GM12878 (cell line): ENCODE measurements around the gene SLC29A2. TPM values are rescaled to one million over a fixed set of nuclear protein-coding genes. Genes with fewer than 3 reads are reported as not detected.

ENCODE experiments used
- ATAC-seq: fragments of 200-7000 bp; cut with Tn5 transposase; 3 replicates; pipeline ENCODE4 v1.9.1; 2020; ENCODE audit warnings: mild to moderate bottlenecking, moderate library complexity
- BruUV-seq: library from RNA; stranded (reverse); fragments of 400-500 nt; replicated peaks from 2 replicates; lab custom pipeline; 2021; lab: Mats Ljungman, UMichigan
- CTCF ChIA-PET: fragments of 300-600 bp; sonication (Branson Sonifier 250); formaldehyde crosslinking; extraction: SDS; loops from one replicate; lab custom pipeline; 2021; ENCODE audit warnings: inconsistent platforms; lab: Yijun Ruan, JAX
- POLR2A ChIA-PET: fragments of 350-600 bp; formaldehyde crosslinking; extraction: SDS; loops from one replicate; lab custom pipeline; 2021; ENCODE audit warnings: inconsistent platforms; lab: Charles Lee
- RAD21 ChIA-PET: fragments of 300-600 bp; sonication (Branson Sonifier 250); formaldehyde crosslinking; loops from one replicate; lab custom pipeline; 2023; ENCODE audit warnings: antibody characterized with exemption; ENCODE audit not compliant: unreplicated experiment; lab: Charles Lee
- SMC1A ChIA-PET: fragments of 300-600 bp; sonication (Branson Sonifier 250); formaldehyde crosslinking; loops from one replicate; lab custom pipeline; 2023; ENCODE audit not compliant: unreplicated experiment, uncharacterized antibody; lab: Charles Lee
- DNase-seq: peaks from one replicate; pipeline ENCODE4 v3.0.0-alpha.2; 2011; ENCODE audit warnings: low read depth, low spot score
- FAIRE-seq: peaks from 3 replicates; lab custom pipeline; 2011; peaks lifted over from hg19 to GRCh38; lab: Jason Lieb, UNC
- H2AFZ ChIP-seq: 2 replicates; pipeline ENCODE4 v1.6.0; 2011; ENCODE audit warnings: low read depth, low read length, control low read depth; ENCODE audit not compliant: control insufficient read depth
- H3K27ac ChIP-seq: 2 replicates; pipeline ENCODE4 v1.5.1; 2011; ENCODE audit warnings: control low read depth; ENCODE audit not compliant: control insufficient read depth, insufficient read depth
- H3K27me3 ChIP-seq, 2 experiments: replicated peaks in 1 of 2; 2 replicates each; pipeline versions ENCODE4 v1.6.0 to v1.6.1; 2011; ENCODE audit warnings: low read length in 1 of 2; ENCODE audit not compliant: control insufficient read depth in 2 of 2, insufficient read depth in 2 of 2
- H3K36me3 ChIP-seq, 2 experiments: 2 replicates each; pipeline ENCODE4 v1.5.1; 2011; ENCODE audit warnings: low read length in 1 of 2; ENCODE audit not compliant: control insufficient read depth in 2 of 2, insufficient read depth in 2 of 2
- H3K4me1 ChIP-seq: 2 replicates; pipeline ENCODE4 v1.6.1; 2011; ENCODE audit warnings: mild to moderate bottlenecking, low read length, moderate library complexity, mixed read lengths; ENCODE audit not compliant: control insufficient read depth, insufficient read depth
- H3K4me2 ChIP-seq: 2 replicates; pipeline ENCODE4 v1.6.0; 2011; ENCODE audit warnings: control low read depth; ENCODE audit not compliant: control insufficient read depth, insufficient read depth
- H3K4me3 ChIP-seq: fragments of 200-600 bp; sonication (generic); 2 replicates; pipeline ENCODE4 v1.5.1; 2016
- H3K79me2 ChIP-seq: 2 replicates; pipeline ENCODE4 v1.6.0; 2011; ENCODE audit warnings: low read length; ENCODE audit not compliant: control insufficient read depth, insufficient read depth
- H3K9ac ChIP-seq: 2 replicates; pipeline ENCODE4 v1.8.0; 2011; ENCODE audit warnings: low read length, control low read depth, mixed read lengths; ENCODE audit not compliant: control insufficient read depth, insufficient read depth
- H3K9me3 ChIP-seq: replicated peaks from 3 replicates; pipeline ENCODE4 v1.5.1; 2011; ENCODE audit warnings: mild to moderate bottlenecking, low read length; ENCODE audit not compliant: control insufficient read depth, insufficient read depth
- H4K20me1 ChIP-seq: 2 replicates; pipeline ENCODE4 v1.6.0; 2011; ENCODE audit not compliant: control insufficient read depth, insufficient read depth
- BCL11A ChIP-seq: IDR thresholded peaks from 2 replicates; pipeline ENCODE4 v1.6.1; 2011; ENCODE audit warnings: low read depth, low read length
- CBX3 ChIP-seq: fragments of 200-600 bp; sonication (generic); IDR thresholded peaks from 2 replicates; pipeline ENCODE4 v1.6.1; 2016; ENCODE audit warnings: low read depth, borderline replicate concordance
- CHD2 ChIP-seq: IDR thresholded peaks from 2 replicates; pipeline ENCODE4 v1.6.1; 2011; ENCODE audit warnings: low read depth, low read length, improper control_type of control experiment, borderline replicate concordance
- KAT2A ChIP-seq: conservative IDR thresholded peaks from 2 replicates; pipeline ENCODE4 v1.6.1; 2011; ENCODE audit warnings: low read depth, low read length; ENCODE audit not compliant: control insufficient read depth
- MEF2B ChIP-seq: fragments of 450-650 bp; IDR thresholded peaks from 2 replicates; pipeline ENCODE4 v1.6.1; 2018; ENCODE audit warnings: mild to moderate bottlenecking, moderate library complexity; ENCODE audit not compliant: partially characterized antibody, poor library complexity, severe bottlenecking
- NR2C2 ChIP-seq: IDR thresholded peaks from 2 replicates; pipeline ENCODE4 v1.6.1; 2011; ENCODE audit warnings: borderline replicate concordance, low read depth; ENCODE audit not compliant: control insufficient read depth, insufficient read length
- SMARCA5 ChIP-seq: fragments of 450-650 bp; IDR thresholded peaks from 2 replicates; pipeline ENCODE4 v1.6.1; 2017; ENCODE audit warnings: mild to moderate bottlenecking
- TCF3 ChIP-seq: IDR thresholded peaks from 2 replicates; pipeline ENCODE4 v1.6.1; 2012; ENCODE audit warnings: low read depth, mild to moderate bottlenecking, low read length, borderline replicate concordance; ENCODE audit not compliant: insufficient read depth
- WGBS: methylation state at CpG from one replicate; pipeline ENCODE4 v1.1.6; 2016; ENCODE audit warnings: low lambda C conversion rate; ENCODE audit not compliant: insufficient replicate concordance, insufficient coverage; ENCODE audit errors: missing lambda C conversion rate; 5-methylcytosine and 5-hydroxymethylcytosine counted together
- in situ Hi-C: fragments of 300-500 bp; cut with MboI; formaldehyde crosslinking; loops from 9 replicates; pipeline ENCODE4 v1.14.3; 2018; ENCODE audit warnings: mixed read lengths
- intact Hi-C: fragments of 100-400 bp; cut with micrococcal nuclease; formaldehyde crosslinking; loops from one replicate; pipeline ENCODE4 v1.14.2; 2022; ENCODE audit not compliant: unreplicated experiment
- polyA plus RNA-seq, 11 experiments: library from polyadenylated mRNA; depleted of rRNA in 4 of 11; unstranded in 6 of 11; stranded (reverse) in 5 of 11; fragments of >200 nt; fragmentation: Nextera tagmentation in 4 of 11; fragmentation: Illumina TruSeq in 1 of 11; extraction: Ambion mirVana in 4 of 11; extraction: Trizol in 1 of 11; gene quantifications; 1 replicate in 1 of 11; 2 replicates in 10 of 11; pipeline versions ENCODE4 v1.2.1 to v1.2.3, GENCODE V29; 2011 to 2016; ENCODE audit warnings: inconsistent platforms in 2 of 11, missing spikeins in 2 of 11, low read depth in 1 of 11
- total RNA-seq, 4 experiments: library from RNA; depleted of rRNA in 3 of 4; stranded (reverse); fragments of >200 nt in 3 of 4; fragmentation: Illumina TruSeq in 1 of 4; extraction: Trizol in 1 of 4; gene quantifications; 2 replicates each; pipeline versions ENCODE4 v1.2.1 to v1.2.3, GENCODE V29; 2013 to 2021

Gene SLC29A2
- total and polyA plus RNA-seq, 10 of the 15 experiments (the other 5 are each of a cell fraction or from before 2014, with no cell fraction given) = 0.27 to 7.5 (median 2.2) TPM

DNA sequence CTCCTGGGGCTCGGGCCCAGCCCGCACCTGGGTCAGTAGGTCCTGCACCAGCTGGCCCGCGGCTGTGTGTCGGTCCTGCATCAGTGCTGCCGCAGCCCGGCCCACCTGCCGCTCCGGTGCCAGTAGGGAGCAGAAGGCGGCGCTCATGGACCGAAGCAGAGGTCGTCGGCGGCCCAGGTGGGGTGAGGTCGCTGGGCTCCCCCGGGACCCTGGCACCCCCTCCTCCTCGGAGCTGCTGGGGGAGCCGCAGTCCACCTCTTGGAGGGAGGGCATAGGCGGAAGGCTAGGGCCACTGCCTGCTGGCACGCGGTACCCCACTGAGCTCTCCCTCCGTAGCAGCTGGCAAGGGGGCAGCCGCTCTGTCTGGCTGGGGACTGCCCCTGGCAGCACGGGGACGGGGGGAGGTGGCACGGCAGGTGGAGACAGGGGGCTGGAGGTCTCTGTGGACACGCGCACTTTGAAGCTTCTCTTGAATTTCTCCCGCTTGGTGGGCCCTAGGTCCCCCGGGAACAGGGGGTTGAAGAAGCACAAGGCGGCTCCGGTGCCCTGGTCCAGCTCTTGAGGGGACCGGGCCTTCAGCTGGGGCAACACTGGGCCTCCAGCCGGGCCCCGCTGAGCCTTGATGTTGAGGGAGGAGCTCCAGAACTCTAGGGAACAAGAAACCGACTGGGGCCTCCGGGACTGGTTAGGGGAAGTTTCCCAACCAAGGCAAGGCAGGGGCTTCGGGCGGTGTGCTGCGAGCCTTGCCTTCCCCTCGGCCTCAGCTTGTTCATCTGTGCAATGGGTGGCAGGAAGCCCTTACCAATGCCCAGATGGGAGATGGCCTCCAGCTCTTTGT, 36.7 kb downstream of the SLC29A2 start:
- Histone ChIP-seq H3K36me3 (peaks cover 0 to 6% of the 10 kb centered on the region in 2 experiments; a peak in 3 of 4 replicates), H3K27ac (no peak overlapping the region), H3K79me2 (no peaks in the 10 kb centered on the region), H3K4me2 (no peak overlapping the region), H4K20me1 (no peaks in the 10 kb centered on the region), H3K27me3 (no peaks in the 10 kb centered on the region), H3K9ac (no peak overlapping the region), H3K9me3 (no peaks in the 10 kb centered on the region), H3K4me1 (peaks cover 21% of the 10 kb centered on the region), H3K4me3 (no peak overlapping the region), H2AFZ (no peak overlapping the region)
- no TSS peak for BruUV-seq
- ATAC-seq (peak; percentile 3; the same call in 2 of the 3 replicates), FAIRE-seq (no peak), DNase-seq (no peak)
- WGBS = 61% methylated on average over 38 of the region's 42 CpGs
- RAD21 ChIA-PET = interaction anchor here (0.8 to 3.6 kb wide), 7 partner anchors 10 to 76 kb away, joined by 3 to 49 read pairs (median 4); partner anchors contain the start of genes B4GAT1 and YIF1A
- SMC1A ChIA-PET = interaction anchor here (0.8 to 2.2 kb wide), 4 partner anchors 9 to 52 kb away, joined by 3 to 16 read pairs (median 6); no protein-coding TSS in a partner anchor
- intact Hi-C loops (no loop called here), in situ Hi-C loops (no loop called here)
- POLR2A ChIA-PET = interaction anchor here (1.2 to 2.3 kb wide), 3 partner anchors 11 to 46 kb away, joined by 5 to 16 read pairs (median 15); partner anchors contain the start of genes BRMS1 and YIF1A
- TF ChIP-seq KAT2A (no peak), MEF2B (peak; percentile 14), CHD2 (no peak), TCF3 (no peak), SMARCA5 (peak; percentile 50; the same call in 1 of the 2 replicates), CBX3 (no peak), NR2C2 (no peak), BCL11A (no peak)
- CTCF ChIA-PET = interaction anchor here (0.7 to 2.6 kb wide), 7 partner anchors 11 to 112 kb away, joined by 3 to 50 read pairs (median 4); no protein-coding TSS in a partner anchor
